Activated B cell treated with CpG ODN at 0.5 μM for 24 hours (primary cell): ENCODE measurements around the gene FOXF1. TPM values are rescaled to one million over a fixed set of nuclear protein-coding genes. Genes with fewer than 3 reads are reported as not detected.

ENCODE experiments used
- ATAC-seq: fragments of 200-7000 bp; cut with Tn5 transposase; one replicate; pipeline ENCODE4 v1.10.0; 2021; ENCODE audit warnings: low read depth, mild to moderate bottlenecking, moderate library complexity
- CTCF ChIA-PET: fragments of 350-600 bp; sonication (Branson Sonifier 250); formaldehyde crosslinking; loops from one replicate; lab custom pipeline; 2021; ENCODE audit warnings: antibody characterized with exemption; lab: Charles Lee
- POLR2A ChIA-PET: fragments of 350-600 bp; sonication (Branson Sonifier 250); formaldehyde crosslinking; loops from one replicate; lab custom pipeline; 2021; ENCODE audit warnings: antibody characterized with exemption; lab: Charles Lee
- DNase-seq: peaks from one replicate; pipeline ENCODE4 v3.0.0; 2022
- H3K27ac Mint-ChIP-seq: one replicate; pipeline ENCODE4 v1.8.0; 2020; ENCODE audit warnings: mixed read lengths
- H3K27me3 Mint-ChIP-seq: one replicate; pipeline ENCODE4 v1.8.0; 2021; ENCODE audit warnings: mixed read lengths
- H3K36me3 Mint-ChIP-seq: one replicate; pipeline ENCODE4 v1.8.0; 2021; ENCODE audit warnings: low read depth, mixed read lengths
- H3K4me1 Mint-ChIP-seq: one replicate; pipeline ENCODE4 v1.8.0; 2021; ENCODE audit warnings: mixed read lengths
- H3K4me3 Mint-ChIP-seq: one replicate; pipeline ENCODE4 v1.8.0; 2020; ENCODE audit warnings: mild to moderate bottlenecking, mixed read lengths
- H3K9me3 Mint-ChIP-seq: one replicate; pipeline ENCODE4 v1.8.0; 2020; ENCODE audit warnings: mixed read lengths
- CTCF ChIP-seq: fragments of 200-600 bp; IDR thresholded peaks from one replicate; pipeline ENCODE4 v1.8.0; 2022; ENCODE audit warnings: antibody characterized with exemption, mild to moderate bottlenecking
- intact Hi-C: fragments of 100-400 bp; cut with micrococcal nuclease; formaldehyde crosslinking; loops from one replicate; pipeline ENCODE4 v1.15.1; 2024
- total RNA-seq: library from RNA; stranded (reverse); gene quantifications from 2 replicates; pipeline ENCODE4 v1.2.3, GENCODE V29; 2022

FOXF1 gene
- total RNA-seq, 1 donor from 2014 or later = not detected

GRCh38 chr16:86466696-86467406, 43.5 kb upstream of the FOXF1 start:
- ATAC-seq (no peak), DNase-seq (no peak)
- no peaks in the 10 kb centered on the region for H3K4me1 Mint-ChIP-seq
- H3K36me3 Mint-ChIP-seq = no peaks in the 10 kb centered on the region
- ChIA-PET POLR2A (no interaction called here), CTCF (interaction anchor here (0.6 kb wide), 1 partner anchor 1209 kb away, joined by 4 read pairs; no protein-coding TSS in a partner anchor)
- no peak overlapping the region for H3K27ac Mint-ChIP-seq
- peaks cover 6% of the 10 kb centered on the region for H3K9me3 Mint-ChIP-seq
- intact Hi-C loops = no loop called here
- peaks cover 3% of the 10 kb centered on the region for H3K27me3 Mint-ChIP-seq
- TF ChIP-seq CTCF = no peak
- no peak overlapping the region for H3K4me3 Mint-ChIP-seq

- H3K9me3 Mint-ChIP-seq = peaks cover 6% of the 10 kb centered on the region
- TF ChIP-seq CTCF = no peak
- CTCF ChIA-PET = interaction anchor here (0.6 kb wide), 1 partner anchor 1210 kb away, joined by 4 read pairs; no protein-coding TSS in a partner anchor
- peaks cover 3% of the 10 kb centered on the region for H3K27me3 Mint-ChIP-seq
- POLR2A ChIA-PET = no interaction called here
- no peaks in the 10 kb centered on the region for H3K36me3 Mint-ChIP-seq
- H3K27ac Mint-ChIP-seq = no peak overlapping the region
- no peak overlapping the region for H3K4me3 Mint-ChIP-seq
- no peak for DNase-seq
- intact Hi-C loops = no loop called here
- H3K4me1 Mint-ChIP-seq = no peaks in the 10 kb centered on the region
- ATAC-seq = no peak
Observed at GRCh38 chr16:86467490-86467889, 42.8 kb upstream of the FOXF1 start.

GRCh38 chr16:86470964-86471363, 39.4 kb upstream of the FOXF1 start:
- peaks cover 16% of the 10 kb centered on the region for H3K27me3 Mint-ChIP-seq
- intact Hi-C loops = no loop called here
- ChIA-PET POLR2A (no interaction called here), CTCF (no interaction called here)
- no peak overlapping the region for H3K27ac Mint-ChIP-seq
- H3K36me3 Mint-ChIP-seq = no peaks in the 10 kb centered on the region
- H3K4me1 Mint-ChIP-seq = no peaks in the 10 kb centered on the region
- no peak for TF ChIP-seq CTCF
- no peaks in the 10 kb centered on the region for H3K9me3 Mint-ChIP-seq
- ATAC-seq (no peak), DNase-seq (no peak)
- no peak overlapping the region for H3K4me3 Mint-ChIP-seq

- H3K9me3 Mint-ChIP-seq = no peaks in the 10 kb centered on the region
Observed at GRCh38 chr16:86471896-86472295, 38.4 kb upstream of the FOXF1 start.

GRCh38 chr16:86472366-86472765, 38.0 kb upstream of the FOXF1 start:
- peaks cover 26% of the 10 kb centered on the region for H3K27me3 Mint-ChIP-seq
- ChIA-PET CTCF (no interaction called here), POLR2A (no interaction called here)
- no peak for TF ChIP-seq CTCF
- no peaks in the 10 kb centered on the region for H3K36me3 Mint-ChIP-seq
- no peak overlapping the region for H3K27ac Mint-ChIP-seq
- H3K4me1 Mint-ChIP-seq = no peaks in the 10 kb centered on the region
- no peak overlapping the region for H3K4me3 Mint-ChIP-seq
- no peak for ATAC-seq
- intact Hi-C loops = no loop called here
- no peak for DNase-seq
- no peaks in the 10 kb centered on the region for H3K9me3 Mint-ChIP-seq

More at GRCh38 chr16:86471896-86472295, 38.4 kb upstream of the FOXF1 start:
- no peaks in the 10 kb centered on the region for H3K4me1 Mint-ChIP-seq
- ChIA-PET POLR2A (no interaction called here), CTCF (no interaction called here)
- no peak for DNase-seq
- no peak overlapping the region for H3K27ac Mint-ChIP-seq
- no peak overlapping the region for H3K4me3 Mint-ChIP-seq
- TF ChIP-seq CTCF = no peak
- peaks cover 21% of the 10 kb centered on the region for H3K27me3 Mint-ChIP-seq
- H3K36me3 Mint-ChIP-seq = no peaks in the 10 kb centered on the region
- intact Hi-C loops = no loop called here
- ATAC-seq = no peak
